ENCODE data around the gene HEATR3. TPM values are rescaled to one million over a fixed set of nuclear protein-coding genes. Genes with fewer than 3 reads are reported as not detected.

The HEATR3 gene
- total and polyA plus RNA-seq, 2 experiments from 2014 or later: 7.5 to 29.9 TPM

GRCh38 chr16:50059111-50059510 lies 6.7 kb upstream of the HEATR3 start:
- H3K27ac Mint-ChIP-seq: no peak overlapping the region
- Histone ChIP-seq H3F3A (replicated peaks; ENCODE audit: low read depth) (no peaks in the 10 kb centered on the region), H3K4me1 (ENCODE audit: insufficient read depth) (no peaks in the 10 kb centered on the region)

More at GRCh38 chr16:50059111-50059510, 6.7 kb upstream of the HEATR3 start:
- DNase-seq (ENCODE audit: low spot score) (no peak), ATAC-seq (no peak)
- TF ChIP-seq CREB1 (CRISPR knock-in tag; IDR thresholded peaks at IDR 0.05; ENCODE audit: low read depth): no peak
- no peak for TF ChIP-seq ETS1 (IDR thresholded peaks at IDR 0.05)
- no peak for TF ChIP-seq POLR2AphosphoS5 (IDR thresholded peaks at IDR 0.05; ENCODE audit: low read depth)
- TF ChIP-seq EZH2 (IDR thresholded peaks at IDR 0.05; ENCODE audit: low read depth, unreplicated experiment): no peak
- no peak for TF ChIP-seq JUNB (IDR thresholded peaks at IDR 0.05; ENCODE audit: unreplicated experiment)
- TF ChIP-seq STAT1 (IDR thresholded peaks at IDR 0.05; ENCODE audit: unreplicated experiment): no peak
- no peak for TF ChIP-seq CTCF (conservative IDR thresholded peaks at IDR 0.05; ENCODE audit: low read depth in 2 of 2)
- no peak for TF ChIP-seq ZNF462 (CRISPR knock-in tag; IDR thresholded peaks at IDR 0.05)
- TF ChIP-seq ZNF331 (CRISPR knock-in tag; IDR thresholded peaks at IDR 0.05; ENCODE audit: low read depth): no peak
- no peak for TF ChIP-seq ZNF114 (CRISPR knock-in tag; IDR thresholded peaks at IDR 0.05)
- H3K4me1 Mint-ChIP-seq: no peaks in the 10 kb centered on the region
- H3K36me3 Mint-ChIP-seq (ENCODE audit: low read depth): no peaks in the 10 kb centered on the region
- Histone ChIP-seq H2AFZ (no peak overlapping the region), H4K20me1 (replicated peaks; ENCODE audit: insufficient read depth) (no peaks in the 10 kb centered on the region), H3K4me2 (no peak overlapping the region), H3K36me3 (ENCODE audit: insufficient read depth) (no peaks in the 10 kb centered on the region), H3K27me3 (ENCODE audit: insufficient read depth) (no peaks in the 10 kb centered on the region), H3K27ac (ENCODE audit: low read depth) (no peak overlapping the region), H3K79me2 (replicated peaks; ENCODE audit: insufficient read depth) (no peaks in the 10 kb centered on the region), H3K4me3 (no peak overlapping the region), H3K9me2 (ENCODE audit: insufficient read depth) (0 out of 2 replicates have a peak, but pooled peaks cover 6% of the 10 kb centered on the region)
- peaks cover 15% of the 10 kb centered on the region; the same call in 2 of the 3 replicates for H3K9me3 Mint-ChIP-seq
- H3K27me3 Mint-ChIP-seq (ENCODE audit: insufficient read depth, low read depth, poor library complexity): peaks cover 10% of the 10 kb centered on the region
- H3K4me3 Mint-ChIP-seq: no peak overlapping the region
